K562 (cell line): ENCODE results near the gene ZMAT2. TPM values are rescaled to one million over a fixed set of nuclear protein-coding genes. Genes with fewer than 3 reads are reported as not detected.

Experiments
- ETV1 ChIP-seq: fragments of 450-650 bp; conservative IDR thresholded peaks from 2 replicates; pipeline ENCODE4 v1.6.1; 2016; ENCODE audit warnings: missing genetic modification characterization, control low read depth, low read depth, missing compliant biosample characterization
- FOXM1 ChIP-seq, 2 experiments: fragments of 450-650 bp in 1 of 2; sonication (generic) in 1 of 2; formaldehyde crosslinking in 1 of 2; IDR thresholded peaks; 2 replicates each; pipeline versions ENCODE4 v1.6.1 to v1.9.0; 2017 to 2022; ENCODE audit warnings: low read depth in 2 of 2, mild to moderate bottlenecking in 2 of 2, missing genetic modification reagents in 1 of 2, moderate library complexity in 1 of 2
- NCOR1 ChIP-seq: fragments of 450-650 bp; IDR thresholded peaks from 2 replicates; pipeline ENCODE4 v1.6.1; 2016; ENCODE audit warnings: mild to moderate bottlenecking, moderate library complexity
- NFYB ChIP-seq: IDR thresholded peaks from 2 replicates; pipeline ENCODE4 v1.6.1; 2011; ENCODE audit warnings: mild to moderate bottlenecking, moderate library complexity; ENCODE audit not compliant: insufficient read length; ENCODE audit errors: extremely low read depth
- NR2C1 ChIP-seq, 2 experiments: fragments of 450-650 bp; IDR thresholded peaks; 2 replicates each; pipeline ENCODE4 v1.6.1; 2017; ENCODE audit warnings: mild to moderate bottlenecking in 2 of 2, antibody characterized with exemption in 1 of 2, inconsistent platforms in 1 of 2, missing compliant biosample characterization in 1 of 2, missing genetic modification characterization in 1 of 2
- POLR3G ChIP-seq: IDR thresholded peaks from 2 replicates; pipeline ENCODE4 v1.6.1; 2011; ENCODE audit not compliant: insufficient read length, insufficient replicate concordance; ENCODE audit errors: extremely low read depth
- RAD51 ChIP-seq: fragments of 450-650 bp; IDR thresholded peaks from 2 replicates; pipeline ENCODE4 v1.7.1; 2016; ENCODE audit warnings: low read depth, mild to moderate bottlenecking, borderline replicate concordance
- SAP30 ChIP-seq: fragments of 200-600 bp; sonication (generic); IDR thresholded peaks from 2 replicates; pipeline ENCODE4 v1.6.1; 2012; ENCODE audit warnings: borderline replicate concordance, low read depth, mild to moderate bottlenecking, moderate library complexity, low read length, control low read depth, inconsistent platforms; ENCODE audit not compliant: insufficient read depth, poor library complexity, severe bottlenecking
- TBP ChIP-seq: optimal IDR thresholded peaks from 2 replicates; pipeline ENCODE3; 2011; ENCODE audit warnings: low read depth, low read length, improper control_type of control experiment
- ZNF780A ChIP-seq: fragments of 250-450 bp; sonication (Bioruptor Pico); IDR thresholded peaks from 2 replicates; pipeline ENCODE4 v1.5.0; 2021; ENCODE audit warnings: mild to moderate bottlenecking
- polyA plus RNA-seq, 8 experiments: library from polyadenylated mRNA; depleted of rRNA in 4 of 8; stranded (reverse) in 5 of 8; unstranded in 3 of 8; fragments of >200 nt; fragmentation: Nextera tagmentation in 2 of 8; fragmentation: Illumina TruSeq in 1 of 8; extraction: Ambion mirVana in 2 of 8; extraction: Trizol in 1 of 8; gene quantifications; 2 replicates each; pipeline versions ENCODE4 v1.2.1 to v1.2.3, GENCODE V29; 2011 to 2014; ENCODE audit warnings: inconsistent platforms in 1 of 8, missing spikeins in 1 of 8
- total RNA-seq, 7 experiments: library from RNA; depleted of rRNA in 6 of 7; stranded (reverse); fragments of >200 nt in 6 of 7; fragmentation: Illumina TruSeq in 2 of 7; extraction: Trizol in 2 of 7; gene quantifications; 2 replicates each; pipeline versions ENCODE4 v1.2.1 to v1.2.3, GENCODE V29; 2011 to 2021; ENCODE audit warnings: low replicate concordance in 1 of 7
- TF ChIP-seq, protein P1 (sequence below): fragments of 450-650 bp; IDR thresholded peaks from 2 replicates; pipeline ENCODE4 v1.6.1; 2017; ENCODE audit warnings: mild to moderate bottlenecking, moderate library complexity
- TF ChIP-seq, protein P2 (sequence below): fragments of 200-800 bp; sonication (Bioruptor generic); IDR thresholded peaks from 2 replicates; pipeline ENCODE4 v1.6.1; 2017; ENCODE audit warnings: missing genetic modification characterization, missing compliant biosample characterization
- TF ChIP-seq, protein P3 (sequence below): sonication (generic); formaldehyde crosslinking; IDR thresholded peaks from 2 replicates; pipeline ENCODE4 v1.8.1; 2023; ENCODE audit warnings: missing genetic modification reagents, mild to moderate bottlenecking, borderline replicate concordance
- TF ChIP-seq, protein P4 (sequence below): fragments of 450-650 bp; IDR thresholded peaks from 2 replicates; pipeline ENCODE4 v1.6.1; 2017; ENCODE audit warnings: antibody characterized with exemption, mild to moderate bottlenecking

The ZMAT2 gene
- total and polyA plus RNA-seq, 9 of the 15 experiments (the other 6 are each of a cell fraction or from before 2014, with no cell fraction given): 44.2 to 101 (median 69.2) TPM

DNA sequence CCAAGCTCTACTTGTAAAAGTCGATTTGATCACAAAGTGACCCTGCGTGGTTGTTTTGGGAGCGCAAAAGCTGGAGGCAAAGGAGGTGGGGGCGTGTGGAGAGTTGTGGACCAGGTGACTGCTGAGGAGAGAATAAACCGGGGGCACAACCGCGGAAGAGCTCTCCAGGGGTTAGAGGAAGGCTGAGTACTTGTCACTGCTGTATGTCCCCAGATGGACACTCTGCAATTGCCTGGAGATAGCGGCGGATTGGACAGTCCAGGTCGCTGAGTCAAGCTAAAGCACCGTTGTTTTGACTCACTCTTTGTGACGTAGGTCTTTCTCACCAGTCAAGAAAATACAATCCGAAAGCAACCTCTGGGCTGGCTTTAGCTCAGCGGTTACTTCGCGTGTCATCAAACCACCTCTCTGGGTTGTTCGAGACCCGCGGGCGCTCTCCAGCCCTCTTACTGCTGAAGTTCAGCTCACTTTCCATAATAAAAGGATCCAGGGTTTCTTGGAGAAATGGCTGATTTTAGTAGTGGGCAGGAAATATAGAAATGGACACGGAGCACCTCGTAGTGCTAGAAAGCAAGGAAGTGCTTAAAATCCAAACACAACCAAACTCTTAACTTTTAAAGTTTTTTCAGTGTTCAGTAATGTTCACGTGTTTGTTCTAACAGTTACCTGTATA lies 25.7 kb downstream of the ZMAT2 start (continued):
- TF ChIP-seq SAP30 (no peak), ETV1 (tag) (peak; percentile 47), TBP (peak; percentile 99), FOXM1 (IDR thresholded peaks at IDR 0.05; ENCODE audit: low read depth) (no peak; the same call in 1 of the 2 replicates), FOXM1 (CRISPR knock-in tag; IDR thresholded peaks at IDR 0.05; ENCODE audit: low read depth) (no peak), NR2C1 (IDR thresholded peaks at IDR 0.05) (no peak), NR2C1 (tag; IDR thresholded peaks at IDR 0.05) (no peak), NFYB (no peak), POLR3G (peak; percentile 85), NCOR1 (no peak; the same call in 1 of the 2 replicates), RAD51 (no peak), ZNF780A (CRISPR knock-in tag) (no peak)
- TF ChIP-seq, protein P1, sequence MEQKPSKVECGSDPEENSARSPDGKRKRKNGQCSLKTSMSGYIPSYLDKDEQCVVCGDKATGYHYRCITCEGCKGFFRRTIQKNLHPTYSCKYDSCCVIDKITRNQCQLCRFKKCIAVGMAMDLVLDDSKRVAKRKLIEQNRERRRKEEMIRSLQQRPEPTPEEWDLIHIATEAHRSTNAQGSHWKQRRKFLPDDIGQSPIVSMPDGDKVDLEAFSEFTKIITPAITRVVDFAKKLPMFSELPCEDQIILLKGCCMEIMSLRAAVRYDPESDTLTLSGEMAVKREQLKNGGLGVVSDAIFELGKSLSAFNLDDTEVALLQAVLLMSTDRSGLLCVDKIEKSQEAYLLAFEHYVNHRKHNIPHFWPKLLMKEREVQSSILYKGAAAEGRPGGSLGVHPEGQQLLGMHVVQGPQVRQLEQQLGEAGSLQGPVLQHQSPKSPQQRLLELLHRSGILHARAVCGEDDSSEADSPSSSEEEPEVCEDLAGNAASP: no peak
- TF ChIP-seq, protein P2, sequence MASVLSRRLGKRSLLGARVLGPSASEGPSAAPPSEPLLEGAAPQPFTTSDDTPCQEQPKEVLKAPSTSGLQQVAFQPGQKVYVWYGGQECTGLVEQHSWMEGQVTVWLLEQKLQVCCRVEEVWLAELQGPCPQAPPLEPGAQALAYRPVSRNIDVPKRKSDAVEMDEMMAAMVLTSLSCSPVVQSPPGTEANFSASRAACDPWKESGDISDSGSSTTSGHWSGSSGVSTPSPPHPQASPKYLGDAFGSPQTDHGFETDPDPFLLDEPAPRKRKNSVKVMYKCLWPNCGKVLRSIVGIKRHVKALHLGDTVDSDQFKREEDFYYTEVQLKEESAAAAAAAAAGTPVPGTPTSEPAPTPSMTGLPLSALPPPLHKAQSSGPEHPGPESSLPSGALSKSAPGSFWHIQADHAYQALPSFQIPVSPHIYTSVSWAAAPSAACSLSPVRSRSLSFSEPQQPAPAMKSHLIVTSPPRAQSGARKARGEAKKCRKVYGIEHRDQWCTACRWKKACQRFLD (CRISPR knock-in tag): no peak; the same call in 1 of the 2 replicates
- TF ChIP-seq, protein P3, sequence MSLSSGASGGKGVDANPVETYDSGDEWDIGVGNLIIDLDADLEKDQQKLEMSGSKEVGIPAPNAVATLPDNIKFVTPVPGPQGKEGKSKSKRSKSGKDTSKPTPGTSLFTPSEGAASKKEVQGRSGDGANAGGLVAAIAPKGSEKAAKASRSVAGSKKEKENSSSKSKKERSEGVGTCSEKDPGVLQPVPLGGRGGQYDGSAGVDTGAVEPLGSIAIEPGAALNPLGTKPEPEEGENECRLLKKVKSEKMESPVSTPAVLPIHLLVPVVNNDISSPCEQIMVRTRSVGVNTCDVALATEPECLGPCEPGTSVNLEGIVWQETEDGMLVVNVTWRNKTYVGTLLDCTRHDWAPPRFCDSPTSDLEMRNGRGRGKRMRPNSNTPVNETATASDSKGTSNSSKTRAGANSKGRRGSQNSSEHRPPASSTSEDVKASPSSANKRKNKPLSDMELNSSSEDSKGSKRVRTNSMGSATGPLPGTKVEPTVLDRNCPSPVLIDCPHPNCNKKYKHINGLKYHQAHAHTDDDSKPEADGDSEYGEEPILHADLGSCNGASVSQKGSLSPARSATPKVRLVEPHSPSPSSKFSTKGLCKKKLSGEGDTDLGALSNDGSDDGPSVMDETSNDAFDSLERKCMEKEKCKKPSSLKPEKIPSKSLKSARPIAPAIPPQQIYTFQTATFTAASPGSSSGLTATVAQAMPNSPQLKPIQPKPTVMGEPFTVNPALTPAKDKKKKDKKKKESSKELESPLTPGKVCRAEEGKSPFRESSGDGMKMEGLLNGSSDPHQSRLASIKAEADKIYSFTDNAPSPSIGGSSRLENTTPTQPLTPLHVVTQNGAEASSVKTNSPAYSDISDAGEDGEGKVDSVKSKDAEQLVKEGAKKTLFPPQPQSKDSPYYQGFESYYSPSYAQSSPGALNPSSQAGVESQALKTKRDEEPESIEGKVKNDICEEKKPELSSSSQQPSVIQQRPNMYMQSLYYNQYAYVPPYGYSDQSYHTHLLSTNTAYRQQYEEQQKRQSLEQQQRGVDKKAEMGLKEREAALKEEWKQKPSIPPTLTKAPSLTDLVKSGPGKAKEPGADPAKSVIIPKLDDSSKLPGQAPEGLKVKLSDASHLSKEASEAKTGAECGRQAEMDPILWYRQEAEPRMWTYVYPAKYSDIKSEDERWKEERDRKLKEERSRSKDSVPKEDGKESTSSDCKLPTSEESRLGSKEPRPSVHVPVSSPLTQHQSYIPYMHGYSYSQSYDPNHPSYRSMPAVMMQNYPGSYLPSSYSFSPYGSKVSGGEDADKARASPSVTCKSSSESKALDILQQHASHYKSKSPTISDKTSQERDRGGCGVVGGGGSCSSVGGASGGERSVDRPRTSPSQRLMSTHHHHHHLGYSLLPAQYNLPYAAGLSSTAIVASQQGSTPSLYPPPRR: no peak
- TF ChIP-seq, protein P4, sequence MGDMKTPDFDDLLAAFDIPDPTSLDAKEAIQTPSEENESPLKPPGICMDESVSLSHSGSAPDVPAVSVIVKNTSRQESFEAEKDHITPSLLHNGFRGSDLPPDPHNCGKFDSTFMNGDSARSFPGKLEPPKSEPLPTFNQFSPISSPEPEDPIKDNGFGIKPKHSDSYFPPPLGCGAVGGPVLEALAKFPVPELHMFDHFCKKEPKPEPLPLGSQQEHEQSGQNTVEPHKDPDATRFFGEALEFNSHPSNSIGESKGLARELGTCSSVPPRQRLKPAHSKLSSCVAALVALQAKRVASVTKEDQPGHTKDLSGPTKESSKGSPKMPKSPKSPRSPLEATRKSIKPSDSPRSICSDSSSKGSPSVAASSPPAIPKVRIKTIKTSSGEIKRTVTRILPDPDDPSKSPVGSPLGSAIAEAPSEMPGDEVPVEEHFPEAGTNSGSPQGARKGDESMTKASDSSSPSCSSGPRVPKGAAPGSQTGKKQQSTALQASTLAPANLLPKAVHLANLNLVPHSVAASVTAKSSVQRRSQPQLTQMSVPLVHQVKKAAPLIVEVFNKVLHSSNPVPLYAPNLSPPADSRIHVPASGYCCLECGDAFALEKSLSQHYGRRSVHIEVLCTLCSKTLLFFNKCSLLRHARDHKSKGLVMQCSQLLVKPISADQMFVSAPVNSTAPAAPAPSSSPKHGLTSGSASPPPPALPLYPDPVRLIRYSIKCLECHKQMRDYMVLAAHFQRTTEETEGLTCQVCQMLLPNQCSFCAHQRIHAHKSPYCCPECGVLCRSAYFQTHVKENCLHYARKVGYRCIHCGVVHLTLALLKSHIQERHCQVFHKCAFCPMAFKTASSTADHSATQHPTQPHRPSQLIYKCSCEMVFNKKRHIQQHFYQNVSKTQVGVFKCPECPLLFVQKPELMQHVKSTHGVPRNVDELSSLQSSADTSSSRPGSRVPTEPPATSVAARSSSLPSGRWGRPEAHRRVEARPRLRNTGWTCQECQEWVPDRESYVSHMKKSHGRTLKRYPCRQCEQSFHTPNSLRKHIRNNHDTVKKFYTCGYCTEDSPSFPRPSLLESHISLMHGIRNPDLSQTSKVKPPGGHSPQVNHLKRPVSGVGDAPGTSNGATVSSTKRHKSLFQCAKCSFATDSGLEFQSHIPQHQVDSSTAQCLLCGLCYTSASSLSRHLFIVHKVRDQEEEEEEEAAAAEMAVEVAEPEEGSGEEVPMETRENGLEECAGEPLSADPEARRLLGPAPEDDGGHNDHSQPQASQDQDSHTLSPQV: peak; percentile 95
